ENCODE results near the gene SUCO.

GRCh38 chr1:172646653-172647052 is 113.7 kb downstream of the SUCO start:
- no peak for TF ChIP-seq SUZ12 (IDR thresholded peaks at IDR 0.05)
- no peak for TF ChIP-seq ARNT (IDR thresholded peaks at IDR 0.05)
- no peak for TF ChIP-seq BHLHE40 (IDR thresholded peaks at IDR 0.05; ENCODE audit: borderline replicate concordance)

All from HEK293T (cell line).